Trophoblast cell (in vitro differentiated cells and primary cell): ENCODE results near the gene POU5F1.

Experiments
- DNase-seq, 2 donors: peaks; one replicate each; pipeline ENCODE4 v3.0.0-alpha.2; 2016
- H2AFZ ChIP-seq: 2 replicates; pipeline ENCODE4 v1.6.1; 2013; ENCODE audit warnings: low read length, moderate library complexity, mild to moderate bottlenecking; ENCODE audit not compliant: insufficient read depth, poor library complexity
- H2AK5ac ChIP-seq: 2 replicates; pipeline ENCODE4 v1.6.1; 2013; ENCODE audit warnings: mild to moderate bottlenecking, low read length
- H2BK120ac ChIP-seq: 2 replicates; pipeline ENCODE4 v1.6.1; 2013; ENCODE audit warnings: low read length, mild to moderate bottlenecking, moderate library complexity; ENCODE audit not compliant: insufficient read depth, poor library complexity
- H2BK12ac ChIP-seq: 2 replicates; pipeline ENCODE4 v1.6.1; 2013; ENCODE audit warnings: mild to moderate bottlenecking, low read length, moderate library complexity
- H2BK5ac ChIP-seq: 2 replicates; pipeline ENCODE4 v1.6.1; 2013; ENCODE audit warnings: low read length, low read depth, moderate library complexity, mild to moderate bottlenecking; ENCODE audit not compliant: poor library complexity
- H3K14ac ChIP-seq: 2 replicates; pipeline ENCODE4 v1.6.1; 2013; ENCODE audit warnings: mild to moderate bottlenecking, low read length
- H3K18ac ChIP-seq: 2 replicates; pipeline ENCODE4 v1.6.1; 2013; ENCODE audit warnings: mild to moderate bottlenecking, low read length
- H3K23ac ChIP-seq: 2 replicates; pipeline ENCODE4 v1.6.1; 2013; ENCODE audit warnings: low read length
- H3K27ac ChIP-seq: 2 replicates; pipeline ENCODE4 v1.5.1; 2013; ENCODE audit warnings: low read depth, mild to moderate bottlenecking, inconsistent platforms, low read length, moderate library complexity
- H3K27me3 ChIP-seq: 2 replicates; pipeline ENCODE4 v1.6.1; 2013; ENCODE audit warnings: inconsistent platforms, mild to moderate bottlenecking, low read length, moderate library complexity; ENCODE audit not compliant: insufficient read depth
- H3K36me3 ChIP-seq, 2 experiments: 1 replicate in 1 of 2; 2 replicates in 1 of 2; pipeline ENCODE4 v1.6.1; 2013; ENCODE audit warnings: low read length in 2 of 2, mild to moderate bottlenecking in 2 of 2, moderate library complexity in 1 of 2; ENCODE audit not compliant: insufficient read depth in 2 of 2, control insufficient read depth in 1 of 2
- H3K4ac ChIP-seq: 2 replicates; pipeline ENCODE4 v1.6.1; 2013; ENCODE audit warnings: low read depth, mild to moderate bottlenecking, low read length, moderate library complexity
- H3K4me1 ChIP-seq, 2 experiments: 1 replicate in 1 of 2; 2 replicates in 1 of 2; pipeline ENCODE4 v1.6.1; 2013; ENCODE audit warnings: low read length in 2 of 2, mild to moderate bottlenecking in 2 of 2, moderate library complexity in 1 of 2; ENCODE audit not compliant: insufficient read depth in 2 of 2, control insufficient read depth in 1 of 2
- H3K4me2 ChIP-seq: 2 replicates; pipeline ENCODE4 v1.6.1; 2013; ENCODE audit warnings: inconsistent platforms, mild to moderate bottlenecking, low read length, moderate library complexity
- H3K4me3 ChIP-seq: 2 replicates; pipeline ENCODE4 v1.5.1; 2013; ENCODE audit warnings: mild to moderate bottlenecking, low read depth, low read length, inconsistent platforms
- H3K79me1 ChIP-seq: one replicate; pipeline ENCODE4 v1.6.1; 2013; ENCODE audit warnings: low read length
- H3K79me2 ChIP-seq: 2 replicates; pipeline ENCODE4 v1.6.1; 2013; ENCODE audit warnings: low read length, mild to moderate bottlenecking; ENCODE audit not compliant: control insufficient read depth, insufficient read depth, poor library complexity
- H3K9ac ChIP-seq: 2 replicates; pipeline ENCODE4 v1.6.1; 2013; ENCODE audit warnings: mild to moderate bottlenecking, low read length
- H3K9me3 ChIP-seq: 2 replicates; pipeline ENCODE4 v1.6.1; 2013; ENCODE audit warnings: low read depth, mild to moderate bottlenecking, control low read depth, inconsistent platforms, low read length; ENCODE audit not compliant: insufficient read depth
- H4K12ac ChIP-seq: 2 replicates; pipeline ENCODE4 v1.6.1; 2013; ENCODE audit warnings: low read depth, mild to moderate bottlenecking, low read length, moderate library complexity
- H4K8ac ChIP-seq: 2 replicates; pipeline ENCODE4 v1.6.1; 2013; ENCODE audit warnings: low read depth, mild to moderate bottlenecking, low read length, moderate library complexity
- H4K91ac ChIP-seq: one replicate; pipeline ENCODE4 v1.6.1; 2013; ENCODE audit warnings: low read depth, mild to moderate bottlenecking, low read length, moderate library complexity
- WGBS: extraction: QIAGEN DNeasy Blood & Tissue Kit; methylation state at CpG from one replicate; pipeline ENCODE4 v1.1.7; 2013; ENCODE audit warnings: missing lambda C conversion rate; ENCODE audit not compliant: insufficient read length, insufficient coverage; ENCODE audit errors: extremely low coverage; 5-methylcytosine and 5-hydroxymethylcytosine counted together

The POU5F1 gene

DNA sequence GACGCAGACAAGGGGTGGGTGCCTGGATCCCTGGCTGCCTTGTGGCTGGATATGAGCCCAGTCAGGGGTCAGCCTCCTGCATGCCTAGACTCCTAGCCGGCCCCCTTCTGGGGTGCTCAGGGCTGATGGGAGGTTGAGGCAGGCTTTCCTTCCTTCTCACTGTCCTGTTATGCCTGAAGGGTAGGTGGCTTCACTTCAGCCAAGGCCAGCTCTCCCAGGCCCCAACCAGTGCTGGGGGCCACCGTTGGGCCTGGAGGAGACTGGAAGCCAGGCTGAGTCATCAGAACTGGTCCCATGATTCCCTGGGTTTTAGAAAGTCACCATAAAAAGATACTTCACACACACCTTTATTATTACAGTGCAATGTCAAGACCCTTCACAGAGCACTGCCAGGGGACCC, 2.9 kb upstream of the POU5F1 start:
- Histone ChIP-seq H4K12ac (no peak overlapping the region), H3K4ac (no peak overlapping the region), H4K8ac (no peak overlapping the region), H3K4me3 (no peak overlapping the region), H3K36me3 (no peaks in the 10 kb centered on the region), H3K27ac (no peak overlapping the region), H2BK120ac (no peak overlapping the region), H3K23ac (no peak overlapping the region), H3K27me3 (peaks cover 11% of the 10 kb centered on the region), H2AFZ (no peak overlapping the region), H3K18ac (no peak overlapping the region), H3K4me2 (no peak overlapping the region), H2BK5ac (no peak overlapping the region), H3K9me3 (peaks cover 2% of the 10 kb centered on the region), H3K4me1 (peaks cover 6 to 10% of the 10 kb centered on the region in 2 experiments), H4K91ac (no peak overlapping the region), H3K79me2 (no peaks in the 10 kb centered on the region), H2AK5ac (no peak overlapping the region), H2BK12ac (no peak overlapping the region), H3K14ac (no peak overlapping the region), H3K79me1 (no peaks in the 10 kb centered on the region), H3K9ac (no peak overlapping the region)
- DNase-seq: no peak
- WGBS: no CpG with 5 or more reads among the region's 3 CpGs

GRCh38 chr6:31172973-31173384, 2.5 kb upstream of the POU5F1 start:
- Histone ChIP-seq H3K9me3 (peaks cover 3% of the 10 kb centered on the region), H2BK12ac (no peak overlapping the region), H3K27me3 (peaks cover 11% of the 10 kb centered on the region), H2AK5ac (no peak overlapping the region), H4K8ac (no peak overlapping the region), H3K4me1 (peaks cover 8 to 11% of the 10 kb centered on the region in 2 experiments), H3K4me2 (no peak overlapping the region), H3K4ac (no peak overlapping the region), H3K9ac (no peak overlapping the region), H4K12ac (no peak overlapping the region), H3K4me3 (no peak overlapping the region), H3K36me3 (no peaks in the 10 kb centered on the region), H3K79me1 (no peaks in the 10 kb centered on the region), H3K14ac (no peak overlapping the region), H3K79me2 (no peaks in the 10 kb centered on the region), H2AFZ (no peak overlapping the region), H2BK5ac (no peak overlapping the region), H3K18ac (no peak overlapping the region), H2BK120ac (no peak overlapping the region), H4K91ac (no peak overlapping the region), H3K23ac (no peak overlapping the region), H3K27ac (no peak overlapping the region)
- no CpG with 5 or more reads among the region's 5 CpGs for WGBS
- no peak for DNase-seq

DNA sequence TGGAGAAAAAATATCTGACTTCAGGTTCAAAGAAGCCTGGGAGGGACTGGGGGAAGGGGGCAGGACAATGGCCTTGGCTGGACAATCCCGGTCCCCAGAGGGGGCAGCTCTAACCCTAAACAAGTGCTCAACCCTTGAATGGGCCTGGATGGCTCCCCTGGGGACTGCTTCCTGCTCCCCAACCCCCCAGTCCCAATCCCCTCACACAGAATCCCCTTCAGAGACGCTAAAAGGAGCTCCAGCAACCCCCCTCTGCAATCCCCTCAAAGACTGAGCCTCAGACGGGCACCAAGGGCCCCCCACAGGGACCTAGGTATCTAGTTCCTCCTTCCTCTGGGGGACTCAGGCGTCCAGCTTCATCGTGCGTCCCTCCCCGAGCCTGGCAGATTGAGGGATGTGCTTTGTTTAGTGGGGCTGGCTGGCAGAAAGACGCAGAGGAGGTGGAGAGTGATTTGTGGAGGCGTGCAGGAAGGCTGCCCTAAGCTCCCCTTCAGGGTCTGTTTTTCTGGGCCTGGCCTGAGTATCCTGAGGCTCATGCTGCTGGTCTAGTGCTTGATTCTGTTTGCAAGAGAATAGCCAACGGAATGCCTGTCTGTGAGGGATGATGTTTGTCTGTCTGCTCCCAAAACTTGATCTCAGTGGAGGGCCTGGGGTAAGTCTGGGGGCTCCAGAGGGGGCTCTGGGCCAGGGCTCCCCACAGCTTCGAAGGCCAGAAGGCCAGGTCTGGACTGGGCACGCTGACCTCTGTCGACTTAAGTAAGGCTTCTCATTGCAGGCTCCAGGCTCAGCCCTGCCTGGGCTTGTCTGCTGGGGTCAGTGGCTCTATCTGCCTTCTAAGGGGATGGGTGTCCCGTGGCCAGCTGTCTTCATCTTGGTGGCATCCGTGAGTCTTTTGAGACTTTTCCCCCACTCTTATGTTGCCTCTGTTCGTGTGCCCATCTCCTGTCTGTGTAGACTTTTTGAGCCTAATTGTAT, 1.7 kb upstream of the POU5F1 start:
- Histone ChIP-seq H3K27ac (no peak overlapping the region), H2BK120ac (no peak overlapping the region), H3K4ac (no peak overlapping the region), H3K23ac (no peak overlapping the region), H3K4me1 (peaks cover 8 to 11% of the 10 kb centered on the region in 2 experiments), H2AK5ac (no peak overlapping the region), H3K4me2 (no peak overlapping the region), H4K91ac (no peak overlapping the region), H2BK5ac (no peak overlapping the region), H2AFZ (peak overlapping the region; percentile 10), H3K79me2 (no peaks in the 10 kb centered on the region), H4K8ac (no peak overlapping the region), H4K12ac (no peak overlapping the region), H3K36me3 (no peaks in the 10 kb centered on the region), H3K9ac (no peak overlapping the region), H3K18ac (no peak overlapping the region), H3K14ac (no peak overlapping the region), H2BK12ac (no peak overlapping the region), H3K27me3 (peaks cover 11% of the 10 kb centered on the region), H3K79me1 (no peaks in the 10 kb centered on the region), H3K9me3 (peaks cover 3% of the 10 kb centered on the region), H3K4me3 (no peak overlapping the region)
- no peak for DNase-seq
- WGBS: no CpG with 5 or more reads among the region's 16 CpGs

GRCh38 chr6:31170987-31171671, 647 bp upstream of the POU5F1 start:
- no peak overlapping the region for H3K14ac ChIP-seq
- no peak overlapping the region for H3K18ac ChIP-seq
- DNase-seq: no peak
- no peaks in the 10 kb centered on the region for H3K79me1 ChIP-seq
- H3K4me1 ChIP-seq: peaks cover 8 to 11% of the 10 kb centered on the region in 2 experiments
- no peak overlapping the region for H3K27ac ChIP-seq
- H2AFZ ChIP-seq: no peak overlapping the region
- no peak overlapping the region for H2BK5ac ChIP-seq
- no peak overlapping the region for H4K8ac ChIP-seq
- peaks cover 3% of the 10 kb centered on the region for H3K9me3 ChIP-seq
- WGBS: no CpG with 5 or more reads among the region's 10 CpGs
- H2BK12ac ChIP-seq: no peak overlapping the region
- H3K79me2 ChIP-seq: no peaks in the 10 kb centered on the region
- H3K27me3 ChIP-seq: peaks cover 11% of the 10 kb centered on the region
- no peak overlapping the region for H3K9ac ChIP-seq
- no peak overlapping the region for H3K4ac ChIP-seq
- no peak overlapping the region for H3K23ac ChIP-seq
- H2BK120ac ChIP-seq: no peak overlapping the region
- no peak overlapping the region for H3K4me2 ChIP-seq
- H4K91ac ChIP-seq: no peak overlapping the region
- H3K4me3 ChIP-seq: no peak overlapping the region
- no peak overlapping the region for H4K12ac ChIP-seq
- no peak overlapping the region for H2AK5ac ChIP-seq
- H3K36me3 ChIP-seq: no peaks in the 10 kb centered on the region
